ENCODE results near the gene CLEC18B.
"Not testable (repeated sequence)": the region's sequence is repeated elsewhere in the genome, so short reads cannot be mapped to it uniquely, and the experiment has no call there.

CLEC18B gene

DNA sequence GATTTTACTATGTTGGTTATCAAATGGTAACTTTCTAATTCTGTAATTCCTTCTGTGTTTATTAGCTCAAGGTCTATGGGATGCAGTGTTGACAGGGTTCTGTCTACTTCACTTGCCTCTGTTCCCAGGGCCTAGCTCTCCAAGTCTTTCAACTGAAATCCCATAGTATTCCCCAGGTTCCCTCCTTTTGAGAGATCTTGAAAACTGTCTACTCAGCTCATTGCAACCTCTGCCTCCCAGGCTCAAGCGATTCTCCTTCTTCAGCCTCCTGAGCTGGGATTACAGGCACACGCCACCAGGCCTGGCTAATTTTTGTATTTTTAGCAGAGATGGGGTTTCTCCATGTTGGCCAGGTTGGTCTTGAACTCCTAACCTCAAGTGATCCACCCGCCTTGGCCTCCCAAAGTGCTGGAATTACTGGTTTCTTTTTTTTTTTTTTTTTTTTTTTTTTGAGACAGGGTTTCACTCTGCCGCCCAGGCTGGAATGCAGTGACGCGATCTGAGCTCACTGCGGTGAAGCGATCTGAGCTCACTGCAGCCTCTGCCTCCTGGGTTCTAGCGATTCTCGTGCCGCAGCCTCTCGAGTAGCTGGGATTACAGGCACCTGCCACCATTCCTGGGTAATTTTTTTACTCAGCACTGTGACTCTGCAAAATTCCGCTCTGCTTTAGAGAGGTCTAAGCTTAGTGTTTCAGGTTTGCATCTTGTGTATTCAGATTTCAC is 22.5 kb upstream of the CLEC18B start:
- DNase-seq = not testable (repeated sequence)

DNA sequence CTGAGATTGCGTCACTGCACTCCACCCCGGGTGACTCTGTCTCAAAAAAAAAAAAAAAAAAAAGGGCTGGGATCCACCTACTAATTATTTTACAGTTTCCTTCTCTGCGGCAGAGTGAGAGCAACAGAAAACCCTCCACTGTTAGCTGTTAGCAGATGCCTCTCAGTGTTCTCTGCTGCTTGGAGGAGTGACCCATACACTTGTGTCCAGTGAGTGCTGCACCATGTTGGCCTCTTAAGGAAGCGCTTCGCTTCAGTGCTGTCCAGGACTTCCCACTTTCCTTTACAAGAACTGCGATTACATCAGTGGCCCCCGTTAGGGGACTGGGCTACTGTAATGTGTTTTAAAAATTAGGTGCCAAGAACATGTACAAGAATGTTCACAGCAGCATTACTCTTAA is 18.4 kb upstream of the CLEC18B start:
- DNase-seq = no peak

DNA sequence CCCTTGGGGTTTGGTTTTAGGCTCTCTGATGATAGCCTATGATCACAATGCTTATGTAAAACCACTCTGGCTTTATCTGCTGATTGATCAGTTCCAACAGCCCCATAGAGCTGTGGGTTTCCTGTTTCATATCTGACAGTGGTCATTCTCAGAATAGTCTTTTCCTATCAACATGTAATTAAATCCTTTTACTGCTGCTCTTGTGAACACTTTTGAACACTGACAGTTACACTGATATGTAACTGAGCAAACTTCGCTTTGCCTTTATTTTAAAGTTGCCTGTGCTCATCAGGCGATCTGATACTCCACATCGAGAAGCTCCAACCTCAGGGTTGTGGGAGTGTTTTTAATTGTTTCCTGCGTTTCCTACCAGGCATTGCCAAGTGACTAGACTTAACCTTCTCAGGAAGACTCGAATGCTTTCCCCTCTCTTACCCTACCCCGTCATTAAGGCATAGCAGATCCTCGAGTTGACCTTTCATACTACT is 17.3 kb upstream of the CLEC18B start:
- no peak for DNase-seq

DNA sequence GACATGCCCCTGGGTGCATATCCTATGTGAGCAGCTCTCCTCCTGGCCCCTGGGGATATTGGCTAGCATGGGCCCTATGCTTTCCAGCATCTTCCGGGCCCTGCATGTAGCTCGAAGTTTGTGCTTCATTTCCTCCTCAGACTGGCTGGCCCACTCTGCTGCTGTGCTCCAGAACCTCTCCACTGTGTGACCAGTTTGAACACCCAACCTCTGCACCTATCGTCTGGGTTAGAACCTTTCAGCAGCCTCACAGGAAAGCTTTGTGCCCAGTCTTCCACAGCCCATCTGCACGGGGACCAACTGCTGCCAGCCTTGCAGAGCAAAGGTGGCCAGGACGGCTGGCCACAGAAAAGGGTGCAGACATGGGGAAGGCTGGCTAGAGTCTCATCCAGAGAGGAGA is 10.2 kb upstream of the CLEC18B start:
- no peak for DNase-seq

DNA sequence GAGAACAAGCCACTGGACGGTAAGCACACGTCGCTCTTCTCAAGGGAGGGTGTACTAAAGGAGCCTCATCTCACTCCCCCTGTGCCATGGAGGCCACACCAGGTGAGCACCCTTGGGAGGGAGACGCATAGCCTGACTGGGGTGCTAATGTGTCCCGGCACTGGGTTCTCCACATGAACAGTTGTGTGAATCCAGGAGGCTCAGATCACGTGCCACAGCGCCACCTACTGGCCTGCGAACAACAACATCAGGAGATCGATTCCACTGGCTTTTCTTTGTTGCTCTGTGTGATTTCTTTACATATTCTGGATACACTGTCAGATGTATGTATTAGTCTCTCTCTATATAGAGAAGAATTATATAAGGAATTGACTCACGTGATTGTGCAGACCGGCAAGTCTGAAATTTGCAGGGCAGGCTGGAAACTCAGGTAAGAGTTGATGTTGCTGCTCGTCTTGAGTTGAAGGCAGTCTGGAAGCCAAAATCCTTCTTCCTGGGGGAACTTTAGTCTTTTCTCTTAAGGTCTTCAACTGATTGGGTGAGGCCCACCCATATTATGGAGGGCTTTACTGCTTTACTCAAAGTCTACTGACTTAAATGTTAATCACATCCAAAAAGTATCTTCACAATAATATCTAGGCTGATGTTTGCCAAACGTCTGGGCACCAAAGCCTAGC is 8.9 kb upstream of the CLEC18B start:
- DNase-seq = peak; percentile 56 to 64

DNA sequence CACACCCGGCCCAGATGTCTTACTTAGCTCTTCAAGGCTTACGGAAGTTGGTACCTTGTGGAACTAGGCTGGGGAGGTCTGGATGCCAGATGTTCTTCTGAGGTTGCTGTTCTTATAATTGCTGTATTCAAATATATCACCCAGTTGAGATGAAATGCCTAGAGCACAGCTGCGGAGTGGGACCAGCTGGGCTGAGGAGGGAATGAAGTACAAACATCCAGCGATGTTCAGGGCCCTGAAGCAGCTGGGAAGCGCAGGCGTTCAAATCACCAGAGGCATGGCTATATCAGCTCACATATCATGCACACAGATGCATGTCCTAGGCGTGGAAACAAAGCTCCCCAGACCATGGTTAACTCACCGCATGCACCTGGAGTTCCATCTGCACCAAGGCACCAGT is 7.2 kb upstream of the CLEC18B start:
- DNase-seq = not testable (repeated sequence)

DNA sequence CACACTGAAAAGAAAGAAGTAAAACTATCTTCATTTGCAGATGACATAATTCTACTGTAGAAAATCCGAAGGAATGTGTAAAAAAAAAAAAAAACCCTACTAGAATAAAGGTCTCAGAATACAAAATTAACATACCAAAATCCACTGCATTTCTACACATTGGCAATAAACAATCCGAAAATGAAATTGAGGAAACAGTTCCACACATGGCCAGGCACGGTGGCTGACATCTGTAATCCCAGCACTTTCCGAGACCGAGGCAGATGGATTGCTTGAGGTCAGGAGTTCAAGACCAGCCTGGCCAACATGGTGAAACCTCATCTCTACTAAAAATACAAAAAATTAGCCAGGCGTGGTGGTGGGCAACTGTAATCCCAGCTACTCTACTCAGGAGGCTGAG is 4.5 kb upstream of the CLEC18B start:
- DNase-seq = not testable (repeated sequence)

DNA sequence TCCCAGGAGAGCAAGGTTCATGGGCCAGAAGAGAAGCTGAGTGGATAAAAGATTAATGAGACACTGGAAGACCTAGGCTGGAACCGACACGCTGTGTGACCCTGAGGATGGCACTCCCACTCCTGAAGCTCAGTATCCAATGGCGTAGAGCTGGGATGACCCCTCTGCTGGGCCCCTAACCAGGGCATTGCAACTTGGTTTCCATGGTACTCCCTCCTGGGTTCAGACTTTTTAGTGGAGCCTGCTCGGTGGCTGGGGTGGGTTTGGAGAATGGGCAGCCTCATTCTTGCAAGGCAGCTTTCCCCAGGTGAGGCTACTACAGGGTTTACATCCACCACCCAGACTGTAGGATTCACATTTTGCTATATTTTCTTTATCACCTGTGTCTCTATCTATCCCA is 2.4 kb upstream of the CLEC18B start:
- not testable (repeated sequence) for DNase-seq

DNA sequence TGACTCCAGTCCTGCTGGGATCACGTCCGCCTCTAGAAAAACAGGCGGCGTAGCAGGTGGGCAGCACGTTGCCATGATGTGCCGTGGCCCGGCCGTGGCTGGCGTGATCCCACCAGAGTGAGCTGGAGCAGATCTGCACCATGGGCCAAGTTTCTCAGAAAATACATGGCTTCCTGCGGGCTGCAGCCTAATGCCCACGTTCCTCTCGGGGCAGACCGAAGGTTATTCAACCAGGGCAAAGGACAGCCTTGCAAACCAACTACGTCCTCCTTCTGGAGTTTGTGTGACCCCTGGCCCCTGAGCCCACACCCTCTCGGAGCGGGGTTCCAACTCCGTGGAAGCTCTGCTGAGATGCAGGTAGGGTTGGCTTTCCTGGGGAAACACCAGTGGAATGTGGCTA is 808 bp upstream of the CLEC18B start:
- DNase-seq = not testable (repeated sequence)

DNA sequence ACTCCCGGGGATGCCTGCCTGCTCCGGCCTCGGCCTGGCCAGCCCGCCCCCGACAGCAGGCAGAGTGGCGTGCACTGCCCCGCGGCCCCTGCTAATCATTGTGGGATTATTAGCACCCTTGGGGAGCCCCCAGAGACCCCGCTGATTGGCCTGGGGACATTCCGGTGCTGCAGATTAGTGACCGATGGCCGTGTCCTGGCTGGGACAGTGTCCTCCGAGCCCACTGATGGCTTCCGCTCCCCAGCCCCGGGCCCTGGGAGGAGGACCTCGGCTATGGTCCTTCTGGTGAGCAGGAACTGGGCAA is 156 bp upstream of the CLEC18B start:
- not testable (repeated sequence) for DNase-seq

DNA sequence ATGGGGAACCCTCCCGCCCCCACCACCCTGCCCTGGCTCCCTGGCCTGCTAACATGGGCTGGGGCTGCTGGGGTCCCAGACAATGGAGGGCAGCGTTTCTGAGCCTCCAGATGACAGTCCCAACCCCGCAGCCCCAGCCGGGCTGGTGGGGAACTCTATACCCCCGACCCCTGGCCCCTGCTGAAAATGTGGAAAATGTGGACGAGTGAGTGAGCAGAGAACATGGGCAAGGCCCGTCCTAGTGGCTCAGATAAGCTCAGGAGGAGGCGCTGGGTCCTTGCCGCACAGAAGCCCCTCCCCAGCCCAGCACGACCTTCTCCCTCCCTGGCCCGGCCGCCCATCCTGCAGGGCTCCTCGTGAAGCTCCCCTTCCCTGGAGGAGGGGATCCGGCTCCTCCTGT is 1.5 kb downstream of the CLEC18B start:
- not testable (repeated sequence) for DNase-seq

DNA sequence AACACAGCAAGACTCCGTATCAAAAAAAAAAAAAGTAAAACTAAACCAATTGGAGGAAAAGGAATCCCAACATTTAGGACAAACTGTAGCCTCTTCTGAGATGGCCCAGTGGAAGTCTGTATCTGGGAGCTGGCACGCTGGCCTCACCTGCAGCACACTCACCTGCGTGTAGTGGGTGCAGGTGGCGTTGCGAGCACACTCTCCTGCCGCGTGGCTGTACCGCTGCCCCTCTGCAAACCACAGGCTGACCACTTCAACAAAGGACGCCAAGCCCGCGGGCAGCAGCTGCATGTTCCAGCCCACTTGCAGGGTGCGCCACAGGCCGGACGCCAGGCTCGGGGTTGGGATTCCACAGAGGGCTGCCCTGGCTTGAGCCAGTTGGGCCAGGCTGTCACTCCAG is 3.4 kb downstream of the CLEC18B start:
- not testable (repeated sequence) for DNase-seq

DNA sequence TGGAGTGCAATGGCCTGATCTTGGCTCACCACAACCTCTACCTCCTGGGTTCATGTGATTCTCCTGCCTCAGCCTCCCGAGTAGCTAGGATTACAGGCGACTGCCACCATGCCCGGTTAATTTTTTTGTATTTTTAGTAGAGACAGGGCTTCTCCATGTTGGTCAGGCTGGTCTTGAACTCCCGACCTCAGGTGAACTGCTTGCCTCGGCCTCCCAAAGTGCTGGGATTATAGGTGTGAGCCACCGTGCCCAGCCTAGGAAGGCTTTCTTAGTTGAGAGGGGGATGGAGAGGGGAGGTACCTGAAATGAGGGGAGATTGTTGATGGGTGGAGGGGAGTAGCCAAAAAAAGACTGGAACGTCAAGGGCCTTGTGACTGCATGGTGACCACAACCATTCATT is 7.4 kb downstream of the CLEC18B start:
- not testable (repeated sequence) for DNase-seq

DNA sequence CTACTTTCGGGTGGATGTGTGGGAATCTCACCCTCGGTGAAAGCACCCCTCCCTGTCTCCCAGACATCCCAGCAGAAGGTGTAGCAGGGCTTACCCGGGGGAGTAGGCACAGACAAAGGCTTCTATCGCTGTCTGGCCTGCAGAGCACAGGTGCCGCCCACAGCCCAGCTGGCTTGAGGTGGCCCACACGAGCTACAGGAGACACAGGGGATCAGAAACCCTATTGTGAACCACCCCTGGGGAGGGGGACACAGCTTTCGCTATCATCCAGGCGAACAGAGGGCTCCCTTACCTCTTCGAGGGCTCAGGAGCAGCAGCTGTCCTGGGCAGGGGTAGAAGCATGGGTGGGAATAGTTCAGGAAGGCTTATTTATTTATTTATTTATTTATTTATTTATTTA is 7.8 kb downstream of the CLEC18B start:
- not testable (repeated sequence) for DNase-seq

DNA sequence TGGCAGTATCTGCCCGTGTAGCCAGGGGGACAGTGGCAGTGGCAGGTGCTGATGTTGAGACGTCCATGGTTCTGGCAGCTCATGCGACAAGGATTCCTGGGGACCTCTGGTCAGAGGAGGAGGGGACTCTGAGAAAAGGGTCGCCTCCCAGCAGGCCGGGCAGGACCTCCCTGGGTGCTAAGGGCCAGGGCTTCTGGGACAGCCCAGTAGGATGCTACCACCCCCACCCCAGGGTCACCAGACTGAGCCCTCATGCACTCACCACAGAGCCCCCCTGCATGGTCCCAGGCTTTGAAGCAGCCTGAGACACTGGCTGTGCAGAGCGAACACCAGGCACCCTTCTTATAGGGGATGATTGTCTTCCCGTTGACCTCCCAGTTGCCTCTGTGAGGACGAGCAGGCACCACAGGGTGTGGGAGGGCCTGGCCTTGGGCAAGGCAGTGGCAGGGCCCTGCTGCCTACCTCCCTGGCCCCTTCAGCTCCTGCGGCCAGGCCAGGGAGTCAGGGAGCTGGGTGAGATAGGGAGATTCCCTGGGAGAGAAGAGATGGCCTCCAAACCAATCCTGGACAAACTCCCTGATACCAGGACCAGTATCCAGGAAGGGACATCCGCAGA is 8.4 kb downstream of the CLEC18B start:
- DNase-seq = not testable (repeated sequence)

DNA sequence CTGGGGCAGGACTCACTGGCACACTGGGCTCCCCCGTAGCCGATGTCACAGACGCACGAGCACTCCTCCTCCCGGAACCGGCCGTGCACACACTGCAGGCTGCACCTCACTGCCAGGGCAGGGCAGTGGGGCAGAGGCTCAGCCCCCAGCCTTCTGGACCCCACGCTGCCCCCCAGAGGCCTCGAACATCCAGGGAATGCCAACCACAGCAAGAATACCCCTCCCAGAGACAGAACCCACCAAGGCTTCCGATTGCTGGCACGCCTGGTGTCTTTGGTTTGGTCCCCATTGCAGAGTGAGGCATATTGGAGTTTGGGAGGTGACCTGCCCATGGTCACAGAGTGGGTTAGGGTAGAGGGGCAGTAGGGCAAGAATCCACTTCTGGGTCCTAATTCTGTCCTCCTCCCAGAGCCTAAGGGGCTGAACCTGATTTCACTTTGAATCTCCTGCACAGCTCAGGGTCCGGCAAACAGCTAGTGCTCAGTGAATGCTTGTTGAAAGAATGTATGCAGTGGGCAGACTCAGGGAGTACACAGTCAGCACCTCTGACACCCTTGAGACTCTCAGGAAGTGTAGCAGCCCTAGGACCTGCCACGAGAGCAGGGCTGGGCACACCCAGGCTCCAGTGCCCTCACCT is 9.0 kb downstream of the CLEC18B start:
- DNase-seq = not testable (repeated sequence)

DNA sequence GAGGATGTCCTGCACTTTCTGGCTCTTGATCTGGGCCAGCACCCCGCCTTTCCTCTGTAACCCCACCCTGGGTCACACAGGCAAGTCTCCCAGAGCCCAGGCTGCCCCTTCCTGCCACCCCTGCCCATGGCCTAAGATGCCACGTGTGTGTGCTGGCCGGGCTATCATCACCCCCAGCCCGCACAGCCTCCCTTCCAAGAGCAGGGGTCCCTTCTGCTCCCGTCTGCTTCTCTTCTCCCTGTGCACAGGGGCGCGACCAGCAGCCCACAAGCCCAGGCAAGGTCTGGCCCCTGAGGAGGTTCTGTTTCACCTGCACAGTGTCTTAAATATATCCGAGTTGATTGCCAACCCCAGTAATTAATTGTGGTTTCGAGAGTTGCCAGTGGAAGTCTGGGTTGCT is 10.3 kb downstream of the CLEC18B start:
- not testable (repeated sequence) for DNase-seq

DNA sequence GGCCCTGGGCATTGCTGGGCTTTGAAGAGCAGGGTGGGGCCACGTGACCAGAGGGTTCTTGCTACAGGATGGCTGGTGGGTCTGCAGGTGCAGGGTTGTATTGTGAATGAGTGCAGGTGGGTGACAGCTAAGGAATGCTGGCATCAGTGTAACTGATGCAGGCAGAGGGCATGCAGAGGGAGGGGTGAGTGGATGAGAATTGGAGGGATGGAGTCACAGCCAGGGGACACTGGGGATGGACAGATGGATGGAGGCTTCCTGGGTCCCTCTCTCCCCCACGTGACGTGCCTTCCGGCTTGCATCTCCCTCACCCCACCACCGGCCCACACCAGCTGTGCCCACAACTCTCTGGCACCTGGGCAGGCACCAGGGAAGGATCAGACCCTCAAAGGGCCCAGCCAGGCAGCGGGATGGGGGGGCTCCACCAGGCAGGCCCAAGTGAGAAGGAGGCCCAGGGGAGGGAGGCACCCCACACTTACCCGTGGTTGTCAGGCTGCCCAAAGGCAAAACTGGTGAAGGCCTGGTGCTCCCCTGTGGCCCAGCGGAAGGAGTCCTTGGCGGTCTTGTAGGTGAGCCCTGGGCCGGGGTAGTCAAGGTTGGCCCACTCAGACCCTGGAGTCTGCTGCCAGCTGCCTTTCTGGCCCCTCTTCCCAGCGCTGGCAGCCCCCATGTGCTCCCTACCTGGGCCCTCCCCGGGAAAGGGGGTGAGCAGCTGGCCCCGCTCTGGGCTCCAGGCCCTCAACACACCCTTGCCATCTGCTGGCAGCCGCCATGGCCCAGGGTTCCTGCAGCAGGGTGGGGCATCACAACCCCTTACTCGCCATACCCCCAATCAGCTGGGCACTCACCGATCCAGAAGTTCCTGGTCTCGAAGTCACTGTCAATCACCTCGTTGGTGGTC is 11.0 kb downstream of the CLEC18B start:
- DNase-seq = not testable (repeated sequence)

DNA sequence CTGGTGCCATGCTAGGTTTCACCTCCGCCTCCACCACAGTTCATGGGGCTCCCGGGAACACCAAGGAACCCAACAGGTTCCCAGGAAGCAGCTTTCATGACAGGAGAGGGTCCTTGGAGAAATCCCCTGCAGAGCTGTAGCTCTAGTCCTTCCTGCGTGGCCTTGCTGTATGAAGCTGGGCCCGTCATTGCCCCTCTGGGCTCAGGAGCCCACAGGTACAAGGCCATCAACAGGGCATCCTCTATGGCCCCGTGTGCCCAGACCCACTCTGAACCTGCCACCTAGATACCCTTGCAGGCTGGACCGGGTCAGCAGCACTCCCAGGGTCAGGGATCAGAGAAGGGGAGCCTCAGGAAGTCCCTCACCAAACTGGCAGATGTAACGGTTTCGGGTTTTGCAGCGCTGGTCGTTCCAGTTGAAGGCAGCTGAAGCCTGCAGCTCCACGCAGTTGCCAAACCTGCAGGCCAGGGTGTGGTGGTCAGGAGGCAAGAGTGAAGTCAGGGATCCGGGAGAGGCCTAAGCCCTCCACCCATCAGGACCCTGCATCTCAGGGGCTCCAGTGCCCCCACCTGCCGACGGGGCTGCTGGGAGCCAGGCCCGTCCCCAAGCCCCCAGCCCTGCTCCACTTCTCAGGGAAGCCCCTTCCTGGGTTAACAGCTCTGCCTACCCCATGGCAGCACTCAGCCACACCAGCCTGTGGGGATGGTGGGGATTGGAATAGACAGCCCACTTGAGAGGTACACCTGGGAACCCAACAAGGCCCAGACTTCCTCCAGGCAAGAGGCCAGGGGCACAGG is 11.9 kb downstream of the CLEC18B start:
- not testable (repeated sequence) for DNase-seq

DNA sequence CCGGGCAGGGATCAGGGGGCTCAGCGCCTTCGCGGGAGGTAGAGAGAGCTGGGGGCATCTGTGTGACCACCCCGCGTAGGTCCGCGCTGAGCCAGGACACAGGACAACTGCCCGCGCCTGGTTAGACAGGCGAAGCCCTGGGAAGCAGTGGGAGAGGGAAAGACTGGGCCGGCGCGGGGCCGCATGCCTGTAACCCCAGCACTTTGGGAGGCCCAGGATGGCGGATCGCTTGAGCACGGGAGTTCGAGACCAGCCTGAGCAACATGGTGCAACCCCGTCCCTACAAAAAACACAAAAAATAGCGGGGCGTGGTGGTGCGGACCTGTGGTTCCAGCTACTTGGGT is 13.9 kb downstream of the CLEC18B start:
- not testable (repeated sequence) for DNase-seq

DNA sequence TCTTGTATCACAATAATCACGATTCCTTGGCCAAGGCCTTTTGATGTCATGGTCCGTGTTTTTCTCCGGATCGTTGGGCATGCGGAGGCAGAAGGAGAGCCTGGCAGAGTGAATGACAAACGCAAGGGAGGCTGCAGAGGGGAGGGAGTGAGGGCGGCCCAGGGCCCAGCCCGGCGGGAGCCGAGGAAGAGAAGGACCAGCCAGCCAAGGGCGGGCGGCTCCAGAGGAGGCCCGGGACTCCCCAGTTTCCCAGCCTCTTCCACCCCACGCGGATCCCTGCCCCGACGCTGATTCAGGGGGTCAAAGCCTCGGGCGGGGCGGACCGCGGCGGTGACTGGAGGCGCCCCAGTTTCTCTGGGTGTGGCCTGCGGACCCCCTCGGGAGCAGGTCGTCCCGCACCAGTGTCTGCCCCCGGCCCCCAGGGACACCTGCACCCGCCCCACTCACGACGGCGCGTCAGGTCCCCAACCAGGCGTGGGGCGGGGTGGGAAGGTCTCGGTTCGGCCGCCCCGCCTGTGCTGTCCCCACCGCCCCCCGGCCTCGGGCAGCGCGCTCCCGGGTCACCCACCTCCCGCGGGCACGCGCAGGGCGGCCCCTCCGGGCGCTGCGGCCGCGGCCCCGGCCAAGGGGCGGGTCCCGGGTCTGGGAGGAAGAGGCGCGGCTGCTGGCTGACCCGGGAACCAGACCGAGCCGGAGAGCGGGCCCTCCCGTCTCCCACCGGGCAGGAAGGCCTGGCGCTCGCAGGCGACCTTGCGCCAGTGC is 14.5 kb downstream of the CLEC18B start:
- DNase-seq = not testable (repeated sequence)

All from activated CD4-positive, alpha-beta T cell treated with anti-CD3 and anti-CD28 coated beads, Interleukin-2, amount 50 U/mL, for 48 hours (primary cell).